GM18502 (cell line): ENCODE data around the gene ZBTB22.
"Not testable (repeated sequence)": the region's sequence is repeated elsewhere in the genome, so short reads cannot be mapped to it uniquely, and the experiment has no call there.

Experiments used
- ATAC-seq: cut with Tn5 transposase; IDR thresholded peaks from one replicate; pipeline ENCODE4 v1.9.1; 2021; ENCODE audit warnings: mild to moderate bottlenecking; ENCODE audit not compliant: unreplicated experiment, poor library complexity

ZBTB22 gene

GRCh38 chr6:33286946-33287914 is 30.3 kb downstream of the ZBTB22 start:
- ATAC-seq: no peak

GRCh38 chr6:33285214-33285613 is 32.3 kb downstream of the ZBTB22 start:
- ATAC-seq: not testable (repeated sequence)

GRCh38 chr6:33280539-33280938 is 37.0 kb downstream of the ZBTB22 start:
- ATAC-seq: no peak

DNA sequence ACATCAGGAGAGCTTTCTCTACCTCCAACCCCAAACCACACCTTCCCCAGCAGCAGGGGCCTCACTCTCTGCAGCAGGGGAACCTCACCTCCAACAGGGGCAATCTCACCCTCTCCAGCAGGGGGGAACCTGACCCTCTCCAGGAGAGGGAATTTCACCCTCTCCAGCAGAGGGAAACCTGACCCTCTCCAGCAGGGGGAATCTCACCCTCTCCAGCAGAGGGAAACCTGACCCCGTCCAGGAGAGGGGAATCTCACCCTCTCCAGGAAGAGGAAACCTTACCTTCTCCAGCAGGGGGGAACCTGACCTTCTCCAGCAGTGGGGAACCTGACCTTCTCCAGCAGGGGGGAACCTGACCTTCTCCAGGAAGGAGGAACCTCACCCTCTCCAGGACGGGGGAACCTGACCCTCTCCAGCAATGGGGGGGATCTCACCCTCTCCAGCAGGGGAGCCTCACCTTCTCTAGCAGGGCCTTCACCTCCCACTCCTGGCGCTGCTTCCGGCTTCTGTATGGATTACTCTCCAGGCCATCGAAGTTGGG is 37.5 kb downstream of the ZBTB22 start:
- ATAC-seq: no peak

- ATAC-seq: no peak
Observed at GRCh38 chr6:33279257-33279695, 38.3 kb downstream of the ZBTB22 start.

DNA sequence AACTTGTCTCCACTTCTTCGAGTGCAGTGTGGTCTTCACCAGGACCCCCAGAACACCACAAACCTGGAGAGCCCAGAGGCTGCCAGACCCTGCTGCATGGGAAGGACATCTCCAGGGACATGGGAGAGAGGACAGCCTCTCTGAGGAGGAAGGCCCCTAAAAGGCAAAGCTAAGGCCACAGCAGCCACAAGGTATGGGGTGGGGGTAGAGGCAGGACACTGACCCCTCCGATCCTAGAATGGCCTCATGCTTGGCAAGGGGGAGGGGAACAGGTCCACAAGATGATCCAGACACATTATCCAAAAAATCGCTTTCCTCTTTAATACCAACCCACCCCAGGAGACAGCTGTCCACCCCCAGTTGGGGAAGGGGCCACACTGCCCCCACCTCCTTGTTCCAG is 38.7 kb downstream of the ZBTB22 start:
- no peak for ATAC-seq

GRCh38 chr6:33278392-33278741 is 39.2 kb downstream of the ZBTB22 start:
- no peak for ATAC-seq

DNA sequence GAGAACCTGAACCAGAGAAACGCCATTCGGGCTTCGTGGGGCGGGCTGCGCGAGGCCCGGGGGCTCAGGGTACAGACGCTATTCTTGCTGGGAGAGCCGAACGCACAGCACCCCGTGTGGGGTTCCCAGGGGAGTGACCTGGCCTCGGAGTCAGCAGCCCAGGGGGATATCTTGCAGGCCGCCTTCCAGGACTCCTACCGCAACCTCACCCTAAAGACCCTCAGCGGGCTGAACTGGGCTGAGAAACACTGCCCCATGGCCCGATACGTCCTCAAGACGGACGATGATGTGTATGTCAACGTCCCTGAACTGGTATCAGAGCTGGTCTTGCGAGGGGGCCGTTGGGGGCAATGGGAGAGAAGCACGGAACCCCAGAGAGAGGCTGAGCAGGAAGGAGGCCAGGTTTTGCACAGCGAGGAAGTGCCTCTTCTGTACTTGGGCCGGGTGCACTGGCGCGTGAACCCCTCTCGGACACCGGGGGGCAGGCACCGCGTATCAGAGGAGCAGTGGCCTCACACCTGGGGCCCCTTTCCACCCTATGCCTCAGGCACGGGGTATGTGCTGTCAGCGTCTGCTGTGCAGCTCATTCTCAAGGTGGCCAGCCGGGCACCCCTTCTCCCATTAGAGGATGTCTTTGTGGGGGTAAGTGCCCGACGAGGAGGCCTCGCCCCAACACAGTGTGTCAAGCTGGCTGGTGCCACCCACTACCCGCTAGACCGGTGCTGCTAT is 39.7 kb downstream of the ZBTB22 start:
- ATAC-seq: peak; percentile 18

- peak; percentile 57 for ATAC-seq
Observed at GRCh38 chr6:33276864-33277662, 40.5 kb downstream of the ZBTB22 start, which contains the start of gene B3GALT4. Gene B3GALT4 (plus strand): TSS chr6:33277123. CDS start chr6:33277420, 297 bp downstream.

DNA sequence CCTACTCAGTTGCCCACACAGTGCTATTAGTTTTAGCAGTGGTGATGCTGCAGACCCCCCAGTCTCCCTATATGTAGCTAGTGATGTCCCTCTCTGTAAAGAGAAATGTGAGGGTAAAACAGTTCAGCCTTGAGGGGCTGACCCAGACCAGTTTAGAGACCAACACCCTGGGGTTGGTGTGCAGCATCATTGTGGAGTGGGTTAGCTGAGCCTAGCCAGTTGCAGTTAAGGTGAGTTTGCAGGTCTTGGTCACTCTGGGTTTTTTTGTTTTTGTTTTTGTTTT is 41.0 kb downstream of the ZBTB22 start:
- no peak for ATAC-seq

- ATAC-seq: not testable (repeated sequence)
Observed at GRCh38 chr6:33275795-33276580, 41.6 kb downstream of the ZBTB22 start.

- no peak for ATAC-seq
Observed at GRCh38 chr6:33273924-33274902, 43.3 kb downstream of the ZBTB22 start.

- no peak for ATAC-seq
Observed at GRCh38 chr6:33273129-33273923, 44.2 kb downstream of the ZBTB22 start.

DNA sequence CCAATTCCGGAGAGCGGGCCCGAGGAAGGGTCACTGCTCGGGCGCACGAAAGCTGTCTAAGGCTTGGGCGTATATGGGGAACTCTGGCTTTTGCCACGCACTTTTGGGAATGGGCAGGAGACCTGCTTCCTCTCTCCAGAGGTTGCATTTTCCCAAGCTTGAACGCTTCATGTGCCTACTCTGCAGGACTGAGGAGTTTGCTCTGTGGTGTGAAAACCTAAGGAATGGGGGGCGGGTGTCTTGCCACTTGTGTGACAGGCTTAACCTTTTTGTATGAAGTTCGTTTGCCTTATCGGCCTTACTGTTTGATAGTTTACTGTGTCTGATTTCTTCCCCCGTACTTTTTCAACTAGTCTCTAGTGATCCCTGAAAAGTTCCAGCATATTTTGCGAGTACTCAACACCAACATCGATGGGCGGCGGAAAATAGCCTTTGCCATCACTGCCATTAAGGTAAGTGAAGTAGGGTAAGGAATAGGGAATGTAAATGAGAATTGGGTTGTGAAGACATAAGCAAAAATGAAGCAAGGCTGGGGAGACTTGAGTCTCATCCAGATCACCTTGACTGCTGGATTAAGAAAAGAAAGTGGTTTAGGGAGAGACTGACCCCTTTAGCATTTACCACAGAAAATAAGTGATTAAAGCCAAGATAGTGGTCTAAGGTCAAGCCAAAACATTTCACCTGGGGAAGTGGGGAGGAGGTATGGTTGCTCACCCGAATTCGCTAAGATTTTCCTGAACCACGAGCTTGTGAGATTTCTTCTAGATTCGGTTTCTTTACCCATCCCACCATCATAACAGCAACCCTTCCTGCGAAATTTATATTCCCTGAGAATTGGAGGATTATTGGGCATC is 45.0 kb downstream of the ZBTB22 start:
- no peak for ATAC-seq

DNA sequence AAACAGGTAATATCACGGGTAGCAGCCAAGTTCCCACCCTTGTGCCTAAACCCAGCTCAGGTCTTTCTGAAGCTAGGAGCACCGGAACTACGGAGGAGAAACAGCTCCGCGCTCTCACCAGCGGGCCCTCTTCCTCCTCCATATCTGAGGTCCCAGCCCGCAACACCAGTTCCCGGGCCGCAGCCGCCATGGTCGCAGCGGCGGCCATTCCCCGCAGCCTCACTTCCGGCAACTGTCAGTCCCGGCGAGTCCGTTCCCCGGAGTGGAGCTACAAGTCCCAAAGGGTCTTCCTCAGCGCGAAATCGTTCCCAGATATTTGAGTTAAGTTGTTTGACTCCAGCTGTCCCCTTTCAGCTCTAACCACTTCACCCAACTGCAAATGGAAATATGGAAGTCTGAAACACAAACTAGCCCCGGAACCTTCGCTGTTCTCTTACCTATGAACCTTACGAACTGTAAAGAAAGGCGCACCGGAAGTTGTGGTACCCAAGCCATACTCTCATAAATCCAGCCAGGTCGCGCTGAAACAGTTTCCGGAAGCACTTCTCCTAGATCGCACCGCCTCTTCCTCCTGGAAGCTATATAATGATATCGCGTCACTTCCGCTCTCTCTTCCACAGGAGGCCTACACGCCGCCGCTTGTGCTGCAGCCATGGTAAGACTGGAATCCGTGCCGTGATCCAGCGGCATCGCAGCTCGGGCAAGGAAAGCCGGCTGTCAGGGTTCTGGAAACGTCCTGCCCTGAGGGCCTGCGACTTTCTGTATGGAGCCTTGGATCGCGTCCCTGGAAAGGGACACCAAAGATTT is 45.9 kb downstream of the ZBTB22 start, which contains the start of the genes RPS18 and VPS52:
RPS18 (plus strand) TSS at position 608 of the 807 bp plus-strand sequence; CDS start at position 653, 45 bp downstream.
VPS52 (minus strand) TSS at position 409 of the 807 bp plus-strand sequence; CDS start at position 208, 201 bp downstream.
- ATAC-seq: peak; percentile 77

DNA sequence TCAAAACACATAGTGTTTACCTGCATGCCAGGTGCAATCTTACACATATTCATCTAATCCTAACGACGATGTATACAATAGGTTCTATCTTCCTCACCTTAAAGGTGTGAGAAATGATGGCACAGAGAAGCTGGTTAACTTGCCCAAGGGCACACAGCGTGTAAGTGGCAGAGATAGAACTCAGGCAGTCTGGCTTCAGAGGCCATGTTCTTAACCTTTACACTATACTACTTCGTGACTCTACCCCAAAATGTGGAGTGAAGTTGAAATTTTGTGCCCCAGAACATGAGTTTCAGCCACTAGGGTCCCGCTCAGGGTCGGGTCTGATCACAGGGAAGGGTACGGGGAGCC is 46.5 kb downstream of the ZBTB22 start:
- ATAC-seq: no peak
